Activated effector memory CD4-positive, alpha-beta T cell treated with anti-CD3 and anti-CD28 coated beads, Interleukin-2, amount 50 U/mL, for 16 hours (primary cell): ENCODE data around the gene LGALS9B.
"Not testable (repeated sequence)": the region's sequence is repeated elsewhere in the genome, so short reads cannot be mapped to it uniquely, and the experiment has no call there.

ENCODE experiments used
- DNase-seq: peaks from one replicate; pipeline ENCODE4 v3.0.0-alpha.2; 2020

LGALS9B gene

GRCh38 chr17:20466553-20466952 is 786 bp downstream of the LGALS9B start:
- DNase-seq: not testable (repeated sequence)

- DNase-seq: not testable (repeated sequence)
Measured at GRCh38 chr17:20465535-20465934, 1.8 kb downstream of the LGALS9B start.

- not testable (repeated sequence) for DNase-seq
Measured at GRCh38 chr17:20464854-20465414, 2.4 kb downstream of the LGALS9B start.

- DNase-seq: not testable (repeated sequence)
Measured at GRCh38 chr17:20462158-20462557, 5.2 kb downstream of the LGALS9B start.

GRCh38 chr17:20457848-20458381 is 9.4 kb downstream of the LGALS9B start:
- DNase-seq: not testable (repeated sequence)

- not testable (repeated sequence) for DNase-seq
Measured at GRCh38 chr17:20455106-20455505, 12.2 kb downstream of the LGALS9B start.

GRCh38 chr17:20453820-20454434 is 13.4 kb downstream of the LGALS9B start:
- not testable (repeated sequence) for DNase-seq

- not testable (repeated sequence) for DNase-seq
Measured at GRCh38 chr17:20450852-20451251, 16.5 kb downstream of the LGALS9B start.

GRCh38 chr17:20447534-20448321 is 19.6 kb downstream of the LGALS9B start:
- DNase-seq: not testable (repeated sequence)

GRCh38 chr17:20446895-20447294 is 20.4 kb downstream of the LGALS9B start:
- not testable (repeated sequence) for DNase-seq

- DNase-seq: not testable (repeated sequence)
Measured at GRCh38 chr17:20444581-20445236, 22.6 kb downstream of the LGALS9B start.

GRCh38 chr17:20444173-20444572 is 23.2 kb downstream of the LGALS9B start:
- not testable (repeated sequence) for DNase-seq

GRCh38 chr17:20443632-20444031 is 23.7 kb downstream of the LGALS9B start:
- not testable (repeated sequence) for DNase-seq

- DNase-seq: not testable (repeated sequence)
Measured at GRCh38 chr17:20440665-20441064, 26.7 kb downstream of the LGALS9B start.

- not testable (repeated sequence) for DNase-seq
Measured at GRCh38 chr17:20435166-20435565, 32.2 kb downstream of the LGALS9B start.

- not testable (repeated sequence) for DNase-seq
Measured at GRCh38 chr17:20433382-20433781, 34.0 kb downstream of the LGALS9B start.

GRCh38 chr17:20427264-20427663 is 40.1 kb downstream of the LGALS9B start:
- DNase-seq: not testable (repeated sequence)

GRCh38 chr17:20422826-20423225 is 44.5 kb downstream of the LGALS9B start:
- DNase-seq: not testable (repeated sequence)

- not testable (repeated sequence) for DNase-seq
Measured at GRCh38 chr17:20418838-20419237, 48.5 kb downstream of the LGALS9B start.

GRCh38 chr17:20417492-20418080 is 49.8 kb downstream of the LGALS9B start:
- not testable (repeated sequence) for DNase-seq

- DNase-seq: not testable (repeated sequence)
Measured at GRCh38 chr17:20416381-20416911, 50.9 kb downstream of the LGALS9B start.

- not testable (repeated sequence) for DNase-seq
Measured at GRCh38 chr17:20415479-20415878, 51.9 kb downstream of the LGALS9B start.
